ENCODE measurements around the gene UGT1A8.

- TF ChIP-seq CTCF (IDR thresholded peaks at IDR 0.05; ENCODE audit: poor library complexity): no peak
- TF ChIP-seq EZH2phosphoT487 (IDR thresholded peaks at IDR 0.05; ENCODE audit: low read depth, severe bottlenecking, unreplicated experiment): no peak
- no peak for TF ChIP-seq EZH2 (IDR thresholded peaks at IDR 0.05; ENCODE audit: borderline replicate concordance)
These were observed 150.6 kb downstream of the UGT1A8 start for GRCh38 chr2:233768076-233768475.

Data from hepatocyte (in vitro differentiated cells).